Stimulated activated CD4-positive, alpha-beta T cell treated with anti-CD3 and anti-CD28 coated beads, Interleukin-12 subunit alpha, Interleukin-12 subunit beta, amount 100 ng/mL, for 48 hours (primary cell): ENCODE results near the gene VAV3.

Experiments used
- DNase-seq, 3 donors: peaks; one replicate each; pipeline ENCODE4 v3.0.0-alpha.2; 2020; ENCODE audit warnings: low read depth in 2 of 3, low spot score in 1 of 3

Gene VAV3

GRCh38 chr1:107842241-107842640 lies 122.7 kb downstream of the VAV3 start:
- no peak for DNase-seq

- DNase-seq = no peak
These were observed 124.3 kb downstream of the VAV3 start for GRCh38 chr1:107840725-107841124.

GRCh38 chr1:107838056-107838455 lies 126.9 kb downstream of the VAV3 start:
- no peak for DNase-seq

DNA sequence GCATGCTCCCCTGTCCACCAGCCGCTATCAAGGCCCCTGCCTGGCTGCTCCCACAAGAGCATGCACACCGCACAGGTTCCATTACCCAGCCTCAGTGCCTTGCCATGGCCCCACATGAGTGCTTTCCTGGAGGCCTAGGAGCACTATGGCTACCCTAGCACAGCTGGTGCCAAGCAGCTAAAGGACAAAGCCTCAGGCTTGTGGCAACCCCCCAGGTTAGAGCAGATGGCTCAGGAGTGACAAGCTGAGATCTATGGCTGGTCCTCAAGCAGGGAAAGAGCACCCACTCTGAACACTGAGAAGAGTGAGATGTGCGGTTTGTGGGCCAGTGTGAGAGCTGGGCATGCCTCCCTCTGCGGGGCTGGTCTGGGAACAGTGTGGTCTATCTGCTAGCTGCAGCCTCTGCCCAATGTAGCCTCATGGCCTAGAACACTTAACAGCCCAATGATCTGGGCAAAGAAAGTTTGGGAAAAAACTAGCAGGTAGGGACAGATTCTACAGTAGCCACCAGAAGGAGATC lies 129.8 kb downstream of the VAV3 start:
- DNase-seq = no peak

GRCh38 chr1:107833061-107833460 lies 131.9 kb downstream of the VAV3 start:
- DNase-seq = no peak

DNA sequence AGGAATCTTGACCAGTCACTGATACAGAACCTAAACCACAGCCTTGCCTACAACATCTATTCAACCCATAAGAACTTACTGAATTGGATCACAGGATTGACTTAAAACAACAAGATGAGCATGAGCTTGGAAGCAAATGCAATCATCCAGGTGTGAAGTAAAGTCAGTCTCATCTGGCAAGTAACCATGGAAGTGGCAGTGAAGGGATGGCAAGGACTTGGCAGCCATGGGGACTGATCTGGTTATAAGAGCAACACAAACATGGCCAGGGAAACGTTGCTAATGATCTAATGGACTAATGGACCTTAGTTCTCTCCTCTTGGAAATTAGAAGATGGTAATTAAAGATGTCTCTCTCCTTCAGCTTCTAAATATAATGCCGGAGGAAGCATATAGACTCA lies 133.1 kb downstream of the VAV3 start:
- DNase-seq = no peak

DNA sequence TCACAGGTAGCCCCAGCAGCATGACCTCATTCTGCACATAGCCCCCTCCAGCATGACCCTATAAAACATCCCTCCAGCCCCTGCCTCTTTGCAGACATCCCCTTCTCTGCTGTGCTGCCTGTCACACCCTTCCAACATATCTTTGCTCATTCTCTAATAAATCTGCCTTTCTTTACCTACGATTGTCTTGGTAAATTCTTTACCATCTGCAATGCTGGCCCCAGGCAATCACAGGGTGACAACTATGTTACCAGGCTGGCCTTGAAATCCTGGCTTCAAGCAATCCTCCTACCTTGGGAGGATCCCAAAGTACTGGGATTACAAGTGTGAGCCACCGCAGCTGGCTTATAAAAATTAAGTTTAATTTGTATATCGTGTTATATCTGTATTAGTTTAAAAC lies 134.5 kb downstream of the VAV3 start:
- no peak for DNase-seq

- DNase-seq = no peak
These were observed 134.9 kb downstream of the VAV3 start for GRCh38 chr1:107830075-107830474.

DNA sequence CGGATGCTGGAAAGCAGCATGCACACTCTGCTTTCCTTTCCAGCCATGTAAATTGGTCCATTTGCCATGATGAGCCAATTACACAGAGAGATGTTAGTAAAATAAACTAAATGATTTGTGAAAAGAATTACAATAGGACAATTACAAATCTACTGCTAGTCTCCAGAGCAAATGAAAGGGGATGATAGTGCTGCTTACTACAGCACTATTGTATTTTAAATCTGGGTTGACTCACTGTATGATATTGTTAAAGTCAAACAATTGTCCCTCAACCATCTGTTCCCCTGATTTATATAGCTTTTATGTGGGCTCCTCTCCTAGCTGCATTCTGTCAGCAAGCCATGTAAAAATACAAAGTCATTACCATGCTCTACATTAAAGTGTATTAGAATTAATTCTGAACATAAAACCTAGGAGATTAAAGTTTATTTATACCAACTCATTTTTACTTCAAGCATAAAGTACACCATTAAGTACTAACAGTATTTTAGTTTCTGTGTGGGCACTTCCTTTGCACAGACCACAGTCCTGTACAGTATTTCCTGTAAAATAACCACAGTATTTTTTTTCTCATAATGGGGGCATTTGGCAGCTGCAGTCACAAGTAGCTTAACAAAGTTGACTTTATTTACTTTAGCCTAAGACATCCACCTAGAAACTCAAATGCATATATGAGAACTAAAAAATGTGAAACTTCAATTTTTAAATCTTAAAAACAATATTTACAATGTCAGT lies 135.8 kb downstream of the VAV3 start:
- no peak for DNase-seq

GRCh38 chr1:107824946-107825345 lies 140.0 kb downstream of the VAV3 start:
- DNase-seq = no peak

GRCh38 chr1:107821340-107821739 lies 143.6 kb downstream of the VAV3 start:
- peak; percentile 9 to 28 (median 21) for DNase-seq

GRCh38 chr1:107820801-107821200 lies 144.2 kb downstream of the VAV3 start:
- no peak for DNase-seq

DNA sequence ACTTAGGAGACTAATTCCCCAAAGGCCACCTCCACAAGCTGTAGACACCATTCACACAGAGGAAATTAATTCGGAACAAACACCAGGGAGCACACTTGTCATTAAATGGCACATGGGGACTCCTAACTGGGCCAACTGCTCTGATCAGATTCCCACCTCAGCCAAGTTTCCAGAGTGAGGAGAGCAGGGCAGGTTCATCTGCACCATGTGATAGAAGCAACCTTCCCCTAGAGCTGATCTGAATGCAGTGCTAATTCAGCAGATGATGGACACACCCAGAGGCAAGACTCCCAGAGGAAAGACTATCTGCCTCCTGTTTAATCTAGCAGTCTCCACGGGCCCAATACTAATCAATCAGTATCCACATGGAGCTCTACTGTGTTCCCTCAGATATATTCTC lies 147.0 kb downstream of the VAV3 start:
- no peak for DNase-seq

- DNase-seq = no peak
These were observed 147.8 kb downstream of the VAV3 start for GRCh38 chr1:107817206-107817605.

- DNase-seq = no peak
These were observed 154.6 kb downstream of the VAV3 start for GRCh38 chr1:107810291-107810951.

DNA sequence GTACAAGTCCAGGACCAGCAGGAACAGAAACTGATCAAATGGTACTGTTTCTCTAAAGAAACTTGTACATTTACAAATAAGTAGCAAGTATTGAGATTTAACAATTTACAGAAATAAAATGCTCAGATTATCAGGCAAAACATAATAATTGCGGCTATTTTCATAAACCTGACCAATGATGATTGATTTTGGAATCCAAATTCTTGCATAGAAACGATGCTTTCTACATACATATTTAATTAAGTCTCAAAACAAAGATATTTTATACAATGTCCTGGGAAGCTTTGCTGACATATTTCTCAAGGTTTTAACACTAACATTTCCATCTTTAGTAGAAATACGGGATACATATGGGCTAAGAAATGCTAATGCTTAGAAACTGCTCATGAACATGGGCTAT lies 157.1 kb downstream of the VAV3 start:
- DNase-seq = no peak

- no peak for DNase-seq
These were observed 157.6 kb downstream of the VAV3 start for GRCh38 chr1:107807405-107807804.

GRCh38 chr1:107806902-107807301 lies 158.1 kb downstream of the VAV3 start:
- DNase-seq = no peak

- DNase-seq = no peak
These were observed 160.2 kb downstream of the VAV3 start for GRCh38 chr1:107804741-107805140.

DNA sequence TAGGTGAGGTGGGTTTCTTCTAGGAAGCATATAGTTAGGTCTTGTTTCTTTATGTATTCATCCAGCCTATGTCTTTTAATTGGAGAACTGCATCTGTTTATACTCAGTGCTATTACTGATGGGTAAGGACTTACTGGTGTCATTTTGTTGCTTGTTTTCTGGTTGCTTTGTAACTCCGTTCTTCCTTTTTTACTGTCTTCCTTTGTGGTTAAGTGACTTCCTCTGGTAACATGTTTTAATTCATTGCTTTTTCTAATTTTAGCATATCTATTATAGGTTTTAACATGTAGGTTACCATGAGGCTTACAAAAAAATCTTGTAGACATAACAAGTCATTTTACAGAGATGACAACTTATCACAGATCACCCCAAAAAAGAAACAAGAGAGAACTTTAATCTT lies 160.8 kb downstream of the VAV3 start:
- DNase-seq = no peak

GRCh38 chr1:107803579-107803978 lies 161.4 kb downstream of the VAV3 start:
- DNase-seq = no peak

DNA sequence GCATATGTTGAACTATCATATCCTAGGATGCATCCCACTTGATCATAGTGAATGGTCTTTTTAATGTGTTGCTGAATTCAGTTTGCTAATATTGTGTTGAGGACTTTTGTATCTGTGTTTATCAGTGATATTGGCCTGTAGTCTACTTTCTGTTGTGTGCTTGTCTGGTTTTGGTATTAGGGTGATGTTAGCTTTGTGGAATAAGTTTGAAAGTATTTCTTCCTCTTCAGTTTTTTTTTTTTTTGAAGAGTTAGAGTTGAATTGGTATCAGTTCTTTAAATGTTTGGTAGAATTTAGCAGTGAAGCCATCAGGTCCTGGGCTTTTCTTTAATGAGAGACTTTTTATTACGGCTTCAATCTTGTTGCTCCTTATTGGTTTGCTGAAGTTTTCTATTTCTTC lies 162.3 kb downstream of the VAV3 start:
- no peak for DNase-seq

DNA sequence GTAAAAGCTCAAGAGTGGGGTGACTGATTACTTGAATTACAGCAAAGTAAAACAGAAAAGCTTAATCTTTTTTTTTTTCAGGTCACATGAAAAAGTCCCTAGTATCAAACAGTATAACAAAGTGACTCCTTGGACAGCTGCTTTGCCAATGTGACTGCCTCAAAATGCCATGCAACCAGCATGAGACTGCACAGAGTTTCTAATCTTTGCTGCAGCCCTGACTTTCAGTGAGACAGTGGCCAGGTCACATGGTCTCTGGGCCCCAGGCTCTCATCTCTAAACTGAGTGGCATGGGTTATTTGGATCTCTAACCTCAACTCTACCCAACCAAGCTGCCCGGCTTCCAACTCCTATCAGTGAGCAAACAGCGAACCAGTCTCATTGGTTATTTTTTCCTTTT lies 169.0 kb downstream of the VAV3 start:
- DNase-seq = no peak
